ENCODE results near the gene TBCD. TPM values are rescaled to one million over a fixed set of nuclear protein-coding genes. Genes with fewer than 3 reads are reported as not detected.

TBCD gene
- total and polyA plus RNA-seq, 9 of the 15 experiments (the other 6 are each of a cell fraction or from before 2014, with no cell fraction given) = 8.9 to 98.5 (median 28.0) TPM

GRCh38 chr17:82716203-82717010, 35.5 kb upstream of the TBCD start, which contains the start of gene FN3KRP (continued):
- TF ChIP-seq ZNF407 (IDR thresholded peaks at IDR 0.05; ENCODE audit: low read depth) = peak; percentile 88
- TF ChIP-seq E2F6 (IDR thresholded peaks at IDR 0.05; ENCODE audit: borderline replicate concordance in 1 of 2, extremely low read depth in 1 of 2, insufficient read depth in 1 of 2, insufficient read length in 1 of 2, low read depth in 1 of 2, low read length in 1 of 2, poor library complexity in 1 of 2, severe bottlenecking in 1 of 2) = peak in 1 of 2 experiments; percentile 94
- TF ChIP-seq TAL1 (IDR thresholded peaks at IDR 0.05) = no peak
- no peak for TF ChIP-seq MCM7 (IDR thresholded peaks at IDR 0.05)
- peak; percentile 19 for TF ChIP-seq HNRNPLL (IDR thresholded peaks at IDR 0.05; ENCODE audit: low read depth, low read length, poor library complexity, severe bottlenecking)
- peak; percentile 45; the same call in 1 of the 2 replicates for TF ChIP-seq CHD2 (IDR thresholded peaks at IDR 0.05; ENCODE audit: low read depth, low read length)
- 0 out of 2 replicates have a peak, but pooled peaks have one; percentile 2 for TF ChIP-seq CREB1 (IDR thresholded peaks at IDR 0.05)
- no peak; the same call in 1 of the 2 replicates for TF ChIP-seq CREB1 (CRISPR knock-in tag; IDR thresholded peaks at IDR 0.05)
- TF ChIP-seq CHD1 (IDR thresholded peaks at IDR 0.05; ENCODE audit: low read length) = no peak
- 0 out of 4 replicates have a peak, but pooled peaks of 1 of the 2 experiments have one; percentile 16 for TF ChIP-seq MLLT1 (IDR thresholded peaks at IDR 0.05)
- no peak for TF ChIP-seq HNRNPUL1 (IDR thresholded peaks at IDR 0.05; ENCODE audit: low read length)
- no peak for TF ChIP-seq GTF3C2 (IDR thresholded peaks at IDR 0.05; ENCODE audit: borderline replicate concordance, extremely low read depth, insufficient read length)
- peak; percentile 66; the same call in 1 of the 2 replicates for TF ChIP-seq C11orf30 (IDR thresholded peaks at IDR 0.05; ENCODE audit: low read depth)
